COLO829 (cell line): ENCODE data around the gene TMEM269.

Experiments used
- DNase-seq: peaks from one replicate; pipeline ENCODE4 v3.0.0; 2012; ENCODE audit warnings: low spot score

TMEM269 gene

GRCh38 chr1:42784946-42785693, at the start of gene TMEM269:
TSS of gene TMEM269 (plus strand) at chr1:42784991. CDS start at chr1:42789894, 4,903 bp downstream.
- DNase-seq: no peak

GRCh38 chr1:42735056-42735455, 49.7 kb upstream of the TMEM269 start:
- no peak for DNase-seq

GRCh38 chr1:42735477-42736105, 49.2 kb upstream of the TMEM269 start:
- DNase-seq: no peak

DNA sequence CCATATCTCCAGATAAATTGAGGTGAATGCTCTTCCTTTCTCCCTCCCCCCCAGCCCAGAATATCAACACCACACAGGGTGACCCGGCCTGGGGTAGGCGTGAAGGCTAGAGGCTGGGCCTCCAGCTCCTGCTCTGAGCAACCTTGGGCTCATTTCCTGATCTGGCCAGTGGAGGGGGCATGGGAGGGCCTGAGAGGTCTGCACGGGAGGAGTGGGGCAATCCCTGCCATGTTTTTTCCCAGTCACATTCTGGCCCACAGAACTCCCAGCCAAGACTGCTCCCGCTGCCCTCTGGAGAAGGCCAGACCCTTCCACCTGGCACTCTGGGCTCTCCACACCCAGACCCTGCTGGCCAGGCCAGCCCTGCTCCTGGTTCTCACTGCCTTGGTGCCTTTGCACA, 48.6 kb upstream of the TMEM269 start:
- DNase-seq: no peak

- no peak for DNase-seq
Measured at GRCh38 chr1:42736571-42737200, 48.1 kb upstream of the TMEM269 start.

- DNase-seq: no peak
Measured at GRCh38 chr1:42737257-42737656, 47.5 kb upstream of the TMEM269 start.

- no peak for DNase-seq
Measured at GRCh38 chr1:42737986-42738677, 46.7 kb upstream of the TMEM269 start.

DNA sequence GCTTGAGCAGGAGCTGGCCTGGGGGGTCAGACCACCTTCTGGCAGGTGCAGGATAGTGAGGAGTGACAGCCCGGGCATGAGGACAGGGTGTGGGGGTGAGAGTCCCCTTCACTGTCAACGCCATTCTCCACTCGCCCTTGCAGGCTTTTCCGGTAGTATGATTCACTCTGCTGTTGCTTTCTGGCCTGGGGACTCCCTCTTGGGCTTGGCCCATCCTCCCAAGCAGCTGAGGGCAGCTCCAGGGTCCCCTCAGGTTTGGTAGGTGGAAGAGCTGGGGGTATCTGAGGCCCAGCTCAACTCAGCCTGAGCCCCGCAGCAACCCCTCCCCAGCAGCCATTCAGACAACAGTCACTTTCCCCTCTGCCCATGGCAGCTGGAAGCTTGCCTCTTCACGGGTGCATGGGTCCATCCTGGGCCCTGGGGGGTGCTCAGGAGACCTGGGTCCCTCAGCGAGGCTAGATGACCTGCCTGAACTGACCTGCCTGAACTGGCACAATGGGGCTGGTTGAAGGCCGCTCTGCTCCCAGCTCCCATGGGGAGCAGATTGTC, 46.0 kb upstream of the TMEM269 start:
- DNase-seq: no peak

DNA sequence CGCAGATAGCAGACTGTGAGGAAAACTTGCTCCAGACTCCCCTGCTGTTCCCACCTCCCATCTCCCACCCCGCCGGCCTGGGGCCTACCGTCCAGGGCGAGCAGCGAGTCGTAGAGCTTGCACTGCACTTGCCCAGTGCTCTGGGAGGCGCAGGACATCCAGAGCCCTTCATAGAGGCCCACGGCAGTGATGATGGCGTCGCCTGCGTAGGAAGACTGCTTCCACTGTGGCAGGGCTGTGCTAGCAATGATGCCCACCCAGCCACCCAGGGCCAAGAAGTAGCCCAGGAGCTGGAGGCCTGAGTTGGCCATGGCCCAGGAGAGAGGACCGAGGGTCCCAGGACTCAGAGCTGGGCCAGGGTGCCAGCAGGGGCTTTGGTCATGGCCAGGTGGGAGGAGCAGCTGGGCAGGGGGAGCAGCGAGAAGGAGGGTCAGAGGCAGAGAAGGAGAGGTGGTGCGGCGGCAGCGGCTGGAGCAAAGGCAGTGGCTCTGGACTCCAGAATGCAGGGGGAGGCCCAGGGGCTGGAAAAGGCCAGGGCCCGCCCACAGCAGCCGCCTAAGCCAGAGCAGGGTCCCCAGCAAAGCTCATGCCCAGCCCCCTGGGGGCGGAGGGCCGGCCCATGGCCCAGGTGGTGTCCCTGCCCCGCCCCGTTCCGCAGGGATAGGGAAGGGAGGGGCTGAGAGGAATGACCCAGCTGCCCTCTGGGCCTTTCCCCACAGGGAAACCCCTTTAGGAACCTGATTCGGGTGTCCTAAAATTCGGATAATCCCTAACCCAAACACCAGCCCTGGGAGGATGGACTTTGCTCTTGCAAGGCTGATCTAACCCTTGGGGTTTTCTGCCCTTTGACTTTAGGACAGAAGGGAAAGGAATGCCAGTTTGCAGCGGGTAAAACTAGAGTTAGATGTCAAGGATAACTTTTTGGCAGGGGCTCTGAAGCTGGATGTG, 44.8 kb upstream of the TMEM269 start, which contains the start of gene CLDN19:
TSS of gene CLDN19 (minus strand) at position 484 of the 948 bp plus-strand sequence. CDS start at position 311, 173 bp downstream.
- no peak for DNase-seq

GRCh38 chr1:42740851-42741580, 43.8 kb upstream of the TMEM269 start:
- no peak for DNase-seq

DNA sequence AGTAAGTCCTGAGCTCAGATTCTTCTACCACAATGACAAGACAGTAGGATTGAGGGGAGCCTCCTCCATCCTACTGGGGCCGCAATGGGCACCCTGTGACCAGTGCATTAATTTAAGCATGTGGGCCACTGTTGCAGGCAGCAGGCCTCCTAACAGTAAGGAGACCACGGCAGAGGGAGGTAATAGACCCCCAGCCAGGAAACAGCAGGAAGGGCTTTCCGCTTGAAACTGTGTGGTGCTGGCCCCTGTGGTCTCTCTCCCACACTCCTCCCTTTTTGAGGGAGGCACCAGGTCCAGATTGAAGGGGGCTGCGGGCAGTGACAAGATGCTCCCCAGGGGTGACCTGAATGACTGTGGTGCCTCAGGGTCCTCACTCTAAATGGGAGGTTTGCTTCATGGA, 43.1 kb upstream of the TMEM269 start:
- DNase-seq: no peak

DNA sequence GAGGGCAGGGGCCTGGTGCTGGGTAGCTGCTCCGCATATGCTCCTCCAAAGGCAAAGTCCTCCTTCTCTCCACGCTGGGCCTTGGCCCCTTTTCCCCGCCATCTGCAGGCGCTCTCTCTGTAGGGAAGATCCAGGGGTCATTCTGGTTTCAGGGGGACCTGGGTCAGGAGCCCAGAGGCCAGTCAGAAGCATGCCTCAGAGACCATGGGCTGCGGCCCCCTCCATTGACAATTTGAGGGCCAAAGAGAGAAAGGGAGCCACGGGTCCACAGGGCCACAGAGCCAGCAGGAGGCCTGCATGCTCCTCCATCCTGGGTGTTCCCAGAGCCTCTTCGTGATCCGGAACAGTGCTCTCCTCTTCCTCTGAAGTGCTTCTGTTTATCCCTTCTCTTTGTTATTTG, 42.6 kb upstream of the TMEM269 start:
- DNase-seq: no peak

GRCh38 chr1:42742617-42743316, 42.0 kb upstream of the TMEM269 start:
- DNase-seq: no peak

- no peak for DNase-seq
Measured at GRCh38 chr1:42743317-42744147, 41.3 kb upstream of the TMEM269 start.

DNA sequence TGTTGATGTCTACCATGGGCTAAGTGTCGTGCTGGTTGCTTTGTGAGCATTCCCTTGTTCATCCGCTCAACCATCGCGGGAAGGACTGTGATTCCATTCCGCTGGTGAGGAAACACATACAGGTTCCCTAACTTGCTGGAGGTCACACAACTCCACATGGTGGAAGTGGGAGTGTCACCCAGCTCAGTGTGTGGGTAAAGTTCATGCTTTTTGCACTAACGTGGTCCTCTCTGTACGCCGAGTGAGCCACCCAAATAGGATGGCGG, 40.7 kb upstream of the TMEM269 start:
- no peak for DNase-seq

DNA sequence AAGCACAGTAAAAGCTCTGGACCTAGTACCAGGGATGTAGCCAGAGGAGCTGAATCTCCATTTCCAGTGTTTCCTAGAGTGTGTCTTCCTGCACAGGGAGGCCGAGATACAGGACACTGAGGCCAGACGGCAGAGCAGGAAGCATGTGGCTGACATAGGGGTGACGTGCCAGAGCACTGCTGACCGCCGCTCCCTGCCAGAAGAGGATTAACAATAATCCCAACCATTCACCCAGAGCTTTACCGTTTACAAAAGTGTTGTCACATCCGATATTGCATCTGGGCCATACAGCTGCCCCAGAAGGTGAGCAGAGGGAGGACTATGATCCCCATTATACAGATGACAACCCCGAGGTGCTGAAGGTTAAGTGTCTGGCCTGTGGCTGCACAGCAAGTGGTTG, 38.9 kb upstream of the TMEM269 start:
- no peak for DNase-seq

DNA sequence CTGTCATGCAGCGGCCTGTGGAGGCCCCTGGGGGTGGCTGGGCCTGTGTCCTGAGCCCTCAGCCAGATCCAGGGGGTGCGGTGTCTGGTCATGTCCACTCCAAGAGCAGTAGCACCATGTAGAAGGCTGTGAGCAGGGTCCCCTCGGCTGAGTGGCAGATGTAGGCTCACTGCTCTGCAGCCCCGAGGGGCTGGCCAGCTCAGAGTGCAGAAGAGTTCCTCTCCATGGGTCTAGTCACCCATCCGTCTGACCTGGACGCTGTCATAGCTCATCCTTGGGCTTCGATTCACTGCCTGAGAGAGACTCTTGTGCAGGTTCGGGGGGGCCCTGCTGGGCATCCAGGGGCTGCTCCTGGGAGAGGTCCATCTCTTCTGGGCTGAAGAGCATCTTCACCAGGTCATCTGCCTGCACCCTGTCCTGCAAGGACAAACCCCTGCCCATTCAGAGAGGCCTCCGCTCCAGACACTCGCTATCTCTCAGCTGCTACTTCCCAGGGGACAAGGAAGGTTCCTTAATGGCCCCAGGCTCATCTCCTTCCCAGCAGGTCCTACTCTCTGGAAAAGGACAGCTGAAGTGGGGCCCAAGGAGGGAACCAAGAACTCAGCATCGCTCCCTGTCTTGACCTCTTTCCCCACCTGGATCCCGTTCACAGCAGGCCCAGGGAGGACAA, 38.2 kb upstream of the TMEM269 start:
- no peak for DNase-seq

GRCh38 chr1:42747125-42747524, 37.7 kb upstream of the TMEM269 start:
- no peak for DNase-seq

- DNase-seq: no peak
Measured at GRCh38 chr1:42748021-42748420, 36.8 kb upstream of the TMEM269 start.
